Activated CD8-positive, alpha-beta memory T cell treated with anti-CD3 and anti-CD28 coated beads, Interleukin-2, amount 50 U/mL, for 1 hour (primary cell): ENCODE data around the gene FAM111A.

Experiments
- DNase-seq: peaks from one replicate; pipeline ENCODE4 v3.0.0-alpha.2; 2020; ENCODE audit errors: extremely low read depth

The FAM111A gene

GRCh38 chr11:59199546-59200422 is 57.1 kb downstream of the FAM111A start:
- DNase-seq: no peak

GRCh38 chr11:59200423-59200746 is 57.7 kb downstream of the FAM111A start:
- no peak for DNase-seq

GRCh38 chr11:59201353-59201752 is 58.7 kb downstream of the FAM111A start:
- no peak for DNase-seq
